ENCODE data around the gene CREBL2.
"Not testable (repeated sequence)": the region's sequence is repeated elsewhere in the genome, so short reads cannot be mapped to it uniquely, and the experiment has no call there.

CREBL2 gene

GRCh38 chr12:12595929-12596328, 15.7 kb upstream of the CREBL2 start:
- in situ Hi-C loops (cut with MboI; ENCODE audit: low sequenced_read_pairs) = not testable (repeated sequence)

- in situ Hi-C loops (cut with MboI; ENCODE audit: low sequenced_read_pairs) = not testable (repeated sequence)
These were observed 15.1 kb upstream of the CREBL2 start for GRCh38 chr12:12596598-12596997.

GRCh38 chr12:12598864-12599263, 12.8 kb upstream of the CREBL2 start:
- in situ Hi-C loops (cut with MboI; ENCODE audit: low sequenced_read_pairs) = no loop called here

GRCh38 chr12:12599750-12600643, 11.7 kb upstream of the CREBL2 start:
- in situ Hi-C loops (cut with MboI; ENCODE audit: low sequenced_read_pairs) = no loop called here

- in situ Hi-C loops (cut with MboI; ENCODE audit: low sequenced_read_pairs) = no loop called here
These were observed 11.0 kb upstream of the CREBL2 start for GRCh38 chr12:12600659-12601058.

- in situ Hi-C loops (cut with MboI; ENCODE audit: low sequenced_read_pairs) = no loop called here
These were observed 6.9 kb upstream of the CREBL2 start for GRCh38 chr12:12604740-12605139.

- in situ Hi-C loops (cut with MboI; ENCODE audit: low sequenced_read_pairs) = no loop called here
These were observed 4.7 kb upstream of the CREBL2 start for GRCh38 chr12:12606781-12607589.

- in situ Hi-C loops (cut with MboI; ENCODE audit: low sequenced_read_pairs) = no loop called here
These were observed 3.1 kb upstream of the CREBL2 start for GRCh38 chr12:12608557-12608957.

- in situ Hi-C loops (cut with MboI; ENCODE audit: low sequenced_read_pairs) = no loop called here
These were observed 2.0 kb upstream of the CREBL2 start for GRCh38 chr12:12609692-12610091.

GRCh38 chr12:12610711-12611110, 965 bp upstream of the CREBL2 start:
- in situ Hi-C loops (cut with MboI; ENCODE audit: low sequenced_read_pairs) = no loop called here

GRCh38 chr12:12612358-12612757, 682 bp downstream of the CREBL2 start:
- in situ Hi-C loops (cut with MboI; ENCODE audit: low sequenced_read_pairs) = no loop called here

GRCh38 chr12:12613344-12613743, 1.7 kb downstream of the CREBL2 start:
- in situ Hi-C loops (cut with MboI; ENCODE audit: low sequenced_read_pairs) = no loop called here

- in situ Hi-C loops (cut with MboI; ENCODE audit: low sequenced_read_pairs) = no loop called here
These were observed 2.7 kb downstream of the CREBL2 start for GRCh38 chr12:12614342-12614741.

GRCh38 chr12:12616512-12617310, 5.0 kb downstream of the CREBL2 start:
- in situ Hi-C loops (cut with MboI; ENCODE audit: low sequenced_read_pairs) = no loop called here

- in situ Hi-C loops (cut with MboI; ENCODE audit: low sequenced_read_pairs) = not testable (repeated sequence)
These were observed 6.4 kb downstream of the CREBL2 start for GRCh38 chr12:12618064-12618463.

GRCh38 chr12:12620730-12621315, 9.1 kb downstream of the CREBL2 start:
- in situ Hi-C loops (cut with MboI; ENCODE audit: low sequenced_read_pairs) = no loop called here

GRCh38 chr12:12622418-12622817, 10.7 kb downstream of the CREBL2 start:
- in situ Hi-C loops (cut with MboI; ENCODE audit: low sequenced_read_pairs) = no loop called here

GRCh38 chr12:12624498-12624992, 12.9 kb downstream of the CREBL2 start:
- in situ Hi-C loops (cut with MboI; ENCODE audit: low sequenced_read_pairs) = no loop called here

GRCh38 chr12:12626471-12626870, 14.8 kb downstream of the CREBL2 start:
- in situ Hi-C loops (cut with MboI; ENCODE audit: low sequenced_read_pairs) = no loop called here

GRCh38 chr12:12627308-12627827, 15.7 kb downstream of the CREBL2 start:
- in situ Hi-C loops (cut with MboI; ENCODE audit: low sequenced_read_pairs) = no loop called here

Measured in HL-60/S4 (cell line).